Measurements from ENCODE around the gene MOV10. TPM values are rescaled to one million over a fixed set of nuclear protein-coding genes. Genes with fewer than 3 reads are reported as not detected.

MOV10 gene
- total and polyA plus RNA-seq, 5 donors from 2014 or later: 26.1 to 94.2 (median 29.8) TPM

- peak overlapping the region in 2 of 3 donors; percentile 15 to 43 for H3K27ac Mint-ChIP-seq
- no peak for DNase-seq
Measured at GRCh38 chr1:112686835-112687234, 12.4 kb downstream of the MOV10 start.

GRCh38 chr1:112687361-112687760 is 12.9 kb downstream of the MOV10 start:
- peaks cover 25% of the 10 kb centered on the region for H3K36me3 ChIP-seq (ENCODE audit: control insufficient read depth, insufficient read depth, low read length)
- Mint-ChIP-seq H3K4me1 (peaks cover 0 to 15% (median 10%) of the 10 kb centered on the region in 4 donors), H3K36me3 (peaks cover 31% of the 10 kb centered on the region), H3K27me3 (no peaks in the 10 kb centered on the region), H3K9me3 (no peaks in the 10 kb centered on the region), H3K27ac (peak overlapping the region in 2 of 3 donors; percentile 42 to 66), H3K4me3 (no peak overlapping the region)
- no peak overlapping the region for H3K27ac ChIP-seq (ENCODE audit: insufficient read depth, low read length, poor library complexity, severe bottlenecking)
- DNase-seq (no peak), ATAC-seq (ENCODE audit: low read depth in 2 of 2) (no peak)
- no peaks in the 10 kb centered on the region for H3K4me1 ChIP-seq (ENCODE audit: control insufficient read depth, insufficient read depth, low read length, poor library complexity, severe bottlenecking)
- H3K27me3 ChIP-seq (ENCODE audit: control insufficient read depth, insufficient read depth, low read length): no peaks in the 10 kb centered on the region
- H3K4me3 ChIP-seq (ENCODE audit: low read depth, low read length): no peak overlapping the region
- H3K9me3 ChIP-seq (ENCODE audit: control insufficient read depth in 2 of 2, low read length in 2 of 2): no peaks in the 10 kb centered on the region

More at GRCh38 chr1:112686835-112687234, 12.4 kb downstream of the MOV10 start:
- Mint-ChIP-seq H3K4me1 (peaks cover 0 to 16% (median 10%) of the 10 kb centered on the region in 4 donors), H3K4me3 (no peak overlapping the region), H3K36me3 (peaks cover 25% of the 10 kb centered on the region), H3K9me3 (no peaks in the 10 kb centered on the region), H3K27me3 (no peaks in the 10 kb centered on the region)
- Histone ChIP-seq H3K4me3 (ENCODE audit: low read depth, low read length) (no peak overlapping the region), H3K4me1 (ENCODE audit: control insufficient read depth, insufficient read depth, low read length, poor library complexity, severe bottlenecking) (no peaks in the 10 kb centered on the region), H3K9me3 (ENCODE audit: control insufficient read depth in 2 of 2, low read length in 2 of 2) (no peaks in the 10 kb centered on the region), H3K36me3 (ENCODE audit: control insufficient read depth, insufficient read depth, low read length) (peaks cover 20% of the 10 kb centered on the region), H3K27me3 (ENCODE audit: control insufficient read depth, insufficient read depth, low read length) (no peaks in the 10 kb centered on the region), H3K27ac (ENCODE audit: insufficient read depth, low read length, poor library complexity, severe bottlenecking) (no peak overlapping the region)
- ATAC-seq (ENCODE audit: low read depth in 2 of 2): no peak

GRCh38 chr1:112687785-112688496 is 13.5 kb downstream of the MOV10 start:
- peaks cover 35% of the 10 kb centered on the region for H3K36me3 Mint-ChIP-seq
- no peak for ATAC-seq (ENCODE audit: low read depth in 2 of 2)
- H3K36me3 ChIP-seq (ENCODE audit: control insufficient read depth, insufficient read depth, low read length): peaks cover 30% of the 10 kb centered on the region

GRCh38 chr1:112688781-112689193 is 14.3 kb downstream of the MOV10 start:
- peaks cover 0 to 12% (median 8%) of the 10 kb centered on the region in 4 donors for H3K4me1 Mint-ChIP-seq
- H3K27ac Mint-ChIP-seq: peak overlapping the region in 2 of 3 donors; percentile 26 to 83
- no peaks in the 10 kb centered on the region for H3K9me3 ChIP-seq (ENCODE audit: control insufficient read depth in 2 of 2, low read length in 2 of 2)
- H3K9me3 Mint-ChIP-seq: no peaks in the 10 kb centered on the region
- H3K27me3 Mint-ChIP-seq: no peaks in the 10 kb centered on the region
- H3K27me3 ChIP-seq (ENCODE audit: control insufficient read depth, insufficient read depth, low read length): no peaks in the 10 kb centered on the region
- H3K27ac ChIP-seq (ENCODE audit: insufficient read depth, low read length, poor library complexity, severe bottlenecking): no peak overlapping the region
- H3K36me3 ChIP-seq (ENCODE audit: control insufficient read depth, insufficient read depth, low read length): peaks cover 35% of the 10 kb centered on the region
- DNase-seq (no peak), ATAC-seq (ENCODE audit: low read depth in 2 of 2) (no peak)
- H3K4me3 Mint-ChIP-seq: no peak overlapping the region
- peaks cover 38% of the 10 kb centered on the region for H3K36me3 Mint-ChIP-seq
- no peak overlapping the region for H3K4me3 ChIP-seq (ENCODE audit: low read depth, low read length)
- H3K4me1 ChIP-seq (ENCODE audit: control insufficient read depth, insufficient read depth, low read length, poor library complexity, severe bottlenecking): no peaks in the 10 kb centered on the region

More at GRCh38 chr1:112687785-112688496, 13.5 kb downstream of the MOV10 start:
- Mint-ChIP-seq H3K4me3 (peak overlapping the region in 1 of 4 donors; percentile 13), H3K27ac (peak overlapping the region in 2 of 3 donors; percentile 26 to 83), H3K9me3 (no peaks in the 10 kb centered on the region), H3K27me3 (no peaks in the 10 kb centered on the region), H3K4me1 (peaks cover 0 to 12% (median 9%) of the 10 kb centered on the region in 4 donors)
- Histone ChIP-seq H3K27ac (ENCODE audit: insufficient read depth, low read length, poor library complexity, severe bottlenecking) (no peak overlapping the region), H3K4me1 (ENCODE audit: control insufficient read depth, insufficient read depth, low read length, poor library complexity, severe bottlenecking) (no peaks in the 10 kb centered on the region), H3K4me3 (ENCODE audit: low read depth, low read length) (no peak overlapping the region), H3K27me3 (ENCODE audit: control insufficient read depth, insufficient read depth, low read length) (no peaks in the 10 kb centered on the region), H3K9me3 (ENCODE audit: control insufficient read depth in 2 of 2, low read length in 2 of 2) (no peaks in the 10 kb centered on the region)
- DNase-seq: no peak

GRCh38 chr1:112689196-112689841 is 14.9 kb downstream of the MOV10 start:
- Histone ChIP-seq H3K27ac (ENCODE audit: insufficient read depth, low read length, poor library complexity, severe bottlenecking) (no peak overlapping the region), H3K9me3 (ENCODE audit: control insufficient read depth in 2 of 2, low read length in 2 of 2) (no peaks in the 10 kb centered on the region), H3K36me3 (ENCODE audit: control insufficient read depth, insufficient read depth, low read length) (peaks cover 40% of the 10 kb centered on the region), H3K4me1 (ENCODE audit: control insufficient read depth, insufficient read depth, low read length, poor library complexity, severe bottlenecking) (no peaks in the 10 kb centered on the region), H3K27me3 (ENCODE audit: control insufficient read depth, insufficient read depth, low read length) (no peaks in the 10 kb centered on the region), H3K4me3 (ENCODE audit: low read depth, low read length) (no peak overlapping the region)
- H3K4me1 Mint-ChIP-seq: peaks cover 0 to 12% (median 8%) of the 10 kb centered on the region in 4 donors
- no peak overlapping the region for H3K27ac Mint-ChIP-seq
- H3K4me3 Mint-ChIP-seq: no peak overlapping the region
- peaks cover 38% of the 10 kb centered on the region for H3K36me3 Mint-ChIP-seq
- ATAC-seq (ENCODE audit: low read depth in 2 of 2) (no peak), DNase-seq (no peak)
- H3K27me3 Mint-ChIP-seq: no peaks in the 10 kb centered on the region
- no peaks in the 10 kb centered on the region for H3K9me3 Mint-ChIP-seq

GRCh38 chr1:112689842-112690237 is 15.4 kb downstream of the MOV10 start:
- Mint-ChIP-seq H3K36me3 (peaks cover 38% of the 10 kb centered on the region), H3K27ac (no peak overlapping the region), H3K4me1 (peaks cover 0 to 12% (median 8%) of the 10 kb centered on the region in 4 donors), H3K27me3 (no peaks in the 10 kb centered on the region), H3K4me3 (no peak overlapping the region), H3K9me3 (no peaks in the 10 kb centered on the region)
- H3K4me1 ChIP-seq (ENCODE audit: control insufficient read depth, insufficient read depth, low read length, poor library complexity, severe bottlenecking): no peaks in the 10 kb centered on the region
- H3K27ac ChIP-seq (ENCODE audit: insufficient read depth, low read length, poor library complexity, severe bottlenecking): no peak overlapping the region
- no peak for ATAC-seq (ENCODE audit: low read depth in 2 of 2)
- H3K9me3 ChIP-seq (ENCODE audit: control insufficient read depth in 2 of 2, low read length in 2 of 2): no peaks in the 10 kb centered on the region
- H3K36me3 ChIP-seq (ENCODE audit: control insufficient read depth, insufficient read depth, low read length): peaks cover 45% of the 10 kb centered on the region
- no peak overlapping the region for H3K4me3 ChIP-seq (ENCODE audit: low read depth, low read length)
- DNase-seq: no peak
- H3K27me3 ChIP-seq (ENCODE audit: control insufficient read depth, insufficient read depth, low read length): no peaks in the 10 kb centered on the region

- Histone ChIP-seq H3K27ac (ENCODE audit: insufficient read depth, low read length, poor library complexity, severe bottlenecking) (no peak overlapping the region), H3K27me3 (ENCODE audit: control insufficient read depth, insufficient read depth, low read length) (no peaks in the 10 kb centered on the region), H3K4me3 (ENCODE audit: low read depth, low read length) (no peak overlapping the region), H3K36me3 (ENCODE audit: control insufficient read depth, insufficient read depth, low read length) (peaks cover 64% of the 10 kb centered on the region), H3K9me3 (ENCODE audit: control insufficient read depth in 2 of 2, low read length in 2 of 2) (no peaks in the 10 kb centered on the region), H3K4me1 (ENCODE audit: control insufficient read depth, insufficient read depth, low read length, poor library complexity, severe bottlenecking) (no peaks in the 10 kb centered on the region)
- H3K4me1 Mint-ChIP-seq: peaks cover 0 to 3% (median 0%) of the 10 kb centered on the region in 4 donors
- H3K9me3 Mint-ChIP-seq: no peaks in the 10 kb centered on the region
- H3K27ac Mint-ChIP-seq: peak overlapping the region in 1 of 3 donors; percentile 87
- no peak for DNase-seq
- no peak overlapping the region for H3K4me3 Mint-ChIP-seq
- H3K27me3 Mint-ChIP-seq: no peaks in the 10 kb centered on the region
- no peak for ATAC-seq (ENCODE audit: low read depth in 2 of 2)
- H3K36me3 Mint-ChIP-seq: peaks cover 34% of the 10 kb centered on the region
Measured at GRCh38 chr1:112692681-112693080, 18.2 kb downstream of the MOV10 start.

Measured in CD4-positive, CD25-positive, alpha-beta regulatory T cell (primary cell).